Mesothelial cell of epicardium (in vitro differentiated cells): Measurements from ENCODE around the gene GPC6. TPM values are rescaled to one million over a fixed set of nuclear protein-coding genes. Genes with fewer than 3 reads are reported as not detected.

Source experiments
- DNase-seq, 2 experiments: peaks; one replicate each; pipeline ENCODE4 v3.0.0; 2021; ENCODE audit warnings: low spot score in 2 of 2; ENCODE audit not compliant: unreplicated experiment in 2 of 2
- H3K27ac Mint-ChIP-seq: 2 replicates; pipeline ENCODE4 v1.8.0; 2021; ENCODE audit warnings: mixed read lengths
- H3K27me3 Mint-ChIP-seq: 2 replicates; pipeline ENCODE4 v1.8.0; 2021; ENCODE audit warnings: low read depth, mixed read lengths
- H3K36me3 Mint-ChIP-seq: 2 replicates; pipeline ENCODE4 v1.8.0; 2021; ENCODE audit warnings: mixed read lengths
- H3K4me1 Mint-ChIP-seq: 2 replicates; pipeline ENCODE4 v1.8.0; 2021; ENCODE audit warnings: mixed read lengths
- H3K4me3 Mint-ChIP-seq: 2 replicates; pipeline ENCODE4 v1.8.0; 2021; ENCODE audit warnings: mild to moderate bottlenecking, moderate library complexity, mixed read lengths
- H3K9me3 Mint-ChIP-seq: 2 replicates; pipeline ENCODE4 v1.8.0; 2021; ENCODE audit warnings: mixed read lengths
- total RNA-seq: library from RNA; stranded (reverse); gene quantifications from 3 replicates; pipeline ENCODE4 v1.2.1, GENCODE V29; 2021
- TF ChIP-seq, protein P1 (sequence below): fragments of 200-600 bp; sonication (generic); IDR thresholded peaks from one replicate; pipeline ENCODE4 v1.5.0; 2021; ENCODE audit warnings: antibody characterized with exemption; ENCODE audit not compliant: unreplicated experiment

GPC6 gene
- total RNA-seq, 1 donor from 2014 or later: 112 TPM

GRCh38 chr13:93409816-93410215 lies 183.2 kb downstream of the GPC6 start:
- Mint-ChIP-seq H3K9me3 (no peaks in the 10 kb centered on the region), H3K27me3 (no peaks in the 10 kb centered on the region), H3K4me1 (peaks cover 18% of the 10 kb centered on the region), H3K4me3 (no peak overlapping the region), H3K27ac (no peak overlapping the region), H3K36me3 (no peaks in the 10 kb centered on the region)
- no peak for DNase-seq
- TF ChIP-seq, protein P1, sequence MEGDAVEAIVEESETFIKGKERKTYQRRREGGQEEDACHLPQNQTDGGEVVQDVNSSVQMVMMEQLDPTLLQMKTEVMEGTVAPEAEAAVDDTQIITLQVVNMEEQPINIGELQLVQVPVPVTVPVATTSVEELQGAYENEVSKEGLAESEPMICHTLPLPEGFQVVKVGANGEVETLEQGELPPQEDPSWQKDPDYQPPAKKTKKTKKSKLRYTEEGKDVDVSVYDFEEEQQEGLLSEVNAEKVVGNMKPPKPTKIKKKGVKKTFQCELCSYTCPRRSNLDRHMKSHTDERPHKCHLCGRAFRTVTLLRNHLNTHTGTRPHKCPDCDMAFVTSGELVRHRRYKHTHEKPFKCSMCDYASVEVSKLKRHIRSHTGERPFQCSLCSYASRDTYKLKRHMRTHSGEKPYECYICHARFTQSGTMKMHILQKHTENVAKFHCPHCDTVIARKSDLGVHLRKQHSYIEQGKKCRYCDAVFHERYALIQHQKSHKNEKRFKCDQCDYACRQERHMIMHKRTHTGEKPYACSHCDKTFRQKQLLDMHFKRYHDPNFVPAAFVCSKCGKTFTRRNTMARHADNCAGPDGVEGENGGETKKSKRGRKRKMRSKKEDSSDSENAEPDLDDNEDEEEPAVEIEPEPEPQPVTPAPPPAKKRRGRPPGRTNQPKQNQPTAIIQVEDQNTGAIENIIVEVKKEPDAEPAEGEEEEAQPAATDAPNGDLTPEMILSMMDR: no peak

GRCh38 chr13:93411186-93411680 lies 184.6 kb downstream of the GPC6 start:
- no peaks in the 10 kb centered on the region for H3K36me3 Mint-ChIP-seq
- no peaks in the 10 kb centered on the region for H3K27me3 Mint-ChIP-seq
- no peak overlapping the region for H3K27ac Mint-ChIP-seq
- H3K4me3 Mint-ChIP-seq: no peak overlapping the region
- TF ChIP-seq, protein P1: no peak
- no peak for DNase-seq
- peaks cover 5% of the 10 kb centered on the region for H3K4me1 Mint-ChIP-seq
- no peaks in the 10 kb centered on the region for H3K9me3 Mint-ChIP-seq

- DNase-seq: no peak
- Mint-ChIP-seq H3K27me3 (no peaks in the 10 kb centered on the region), H3K27ac (no peak overlapping the region), H3K36me3 (no peaks in the 10 kb centered on the region), H3K4me3 (no peak overlapping the region), H3K9me3 (no peaks in the 10 kb centered on the region), H3K4me1 (no peaks in the 10 kb centered on the region)
- TF ChIP-seq, protein P1: no peak
These were observed 186.1 kb downstream of the GPC6 start for GRCh38 chr13:93412676-93413075.

DNA sequence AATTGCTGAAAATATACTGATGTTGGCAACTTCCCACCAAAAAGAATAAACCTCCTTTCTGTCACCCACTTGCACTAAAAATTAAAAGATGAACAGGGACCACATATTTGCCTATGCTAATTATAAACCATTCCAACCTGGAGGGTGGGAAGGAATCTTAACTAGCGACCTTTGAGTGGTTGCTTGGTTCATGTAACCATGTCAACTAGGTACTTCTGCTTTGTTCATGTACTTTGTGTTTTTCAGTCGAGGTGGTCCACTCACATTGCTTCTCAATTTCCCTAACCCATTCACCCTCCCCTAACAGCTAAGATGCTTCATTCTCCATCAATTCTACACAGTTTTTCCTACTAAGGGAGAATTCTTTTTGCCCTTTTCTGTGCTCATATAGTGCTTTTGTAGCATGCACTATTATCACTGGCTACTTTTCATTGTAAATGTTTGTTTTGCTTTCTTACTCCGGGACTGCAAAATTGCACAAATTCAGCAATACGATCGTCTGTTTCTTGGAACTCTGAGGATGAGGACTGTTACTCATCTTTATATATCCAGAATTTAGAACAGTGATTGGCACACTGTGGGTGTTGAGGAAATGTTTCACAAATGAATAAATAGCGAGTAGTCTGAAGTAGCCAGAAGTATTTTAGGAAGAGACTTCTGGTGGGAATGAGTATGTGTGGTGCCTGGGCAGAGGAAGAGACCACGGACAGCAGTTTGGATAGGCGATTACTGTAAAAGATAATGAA lies 187.5 kb downstream of the GPC6 start:
- DNase-seq: no peak
- no peaks in the 10 kb centered on the region for H3K9me3 Mint-ChIP-seq
- H3K27me3 Mint-ChIP-seq: no peaks in the 10 kb centered on the region
- no peak overlapping the region for H3K4me3 Mint-ChIP-seq
- H3K27ac Mint-ChIP-seq: no peak overlapping the region
- no peaks in the 10 kb centered on the region for H3K4me1 Mint-ChIP-seq
- no peaks in the 10 kb centered on the region for H3K36me3 Mint-ChIP-seq
- TF ChIP-seq, protein P1: no peak

DNA sequence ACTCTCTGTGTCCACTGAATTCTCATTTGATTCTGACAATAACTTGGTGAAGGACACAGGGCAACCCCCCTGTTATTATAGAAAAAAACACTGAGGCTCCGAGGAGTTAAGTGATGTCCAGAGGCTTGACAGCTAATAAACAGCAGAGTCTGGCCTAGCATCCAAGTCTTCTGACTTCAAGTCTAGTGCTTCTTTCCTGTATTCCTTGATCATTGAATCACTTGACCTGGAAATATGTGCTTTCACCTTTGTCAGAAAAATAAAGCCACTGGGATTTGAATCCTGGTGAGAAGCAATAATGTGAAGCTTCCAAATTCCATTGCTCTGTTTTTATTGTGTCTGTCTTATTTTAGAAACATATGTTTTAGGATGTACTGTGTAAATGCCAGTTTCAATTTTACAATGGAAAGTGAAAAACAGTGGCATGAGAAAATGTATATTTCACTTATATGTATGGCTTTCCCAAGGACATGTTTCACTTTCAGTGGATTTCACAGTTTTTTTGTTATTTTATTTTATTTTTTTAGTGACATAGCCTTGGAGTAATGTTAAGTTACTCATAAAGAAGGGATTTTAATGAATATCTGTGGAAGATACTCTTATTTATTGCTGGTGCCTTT lies 190.2 kb downstream of the GPC6 start:
- no peaks in the 10 kb centered on the region for H3K27me3 Mint-ChIP-seq
- H3K9me3 Mint-ChIP-seq: no peaks in the 10 kb centered on the region
- H3K4me1 Mint-ChIP-seq: no peaks in the 10 kb centered on the region
- TF ChIP-seq, protein P1: no peak
- DNase-seq: no peak
- H3K4me3 Mint-ChIP-seq: no peak overlapping the region
- H3K27ac Mint-ChIP-seq: no peak overlapping the region
- H3K36me3 Mint-ChIP-seq: no peaks in the 10 kb centered on the region
